ENCODE data around the gene GALNT4.

DNA sequence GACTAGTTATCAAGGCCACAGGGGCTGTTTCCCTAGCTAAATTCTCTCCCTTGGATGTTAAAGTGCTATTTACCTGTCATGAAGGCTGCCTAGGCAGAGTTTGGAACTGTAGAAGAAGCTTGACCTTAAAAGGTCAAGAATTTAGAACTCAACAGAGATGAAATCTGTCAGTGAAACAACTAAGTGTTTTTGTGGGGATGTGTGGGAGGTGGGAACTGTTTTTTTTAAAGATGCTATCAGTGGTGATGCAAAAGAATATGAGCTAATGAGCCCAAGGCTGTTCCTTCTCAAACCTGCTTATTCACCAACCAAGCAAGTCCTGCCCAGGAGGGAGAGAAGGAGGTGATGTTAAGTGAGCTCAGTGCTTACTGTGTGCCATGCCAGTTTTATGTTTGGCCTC, 42.0 kb upstream of the GALNT4 start:
- TF ChIP-seq, protein P1, sequence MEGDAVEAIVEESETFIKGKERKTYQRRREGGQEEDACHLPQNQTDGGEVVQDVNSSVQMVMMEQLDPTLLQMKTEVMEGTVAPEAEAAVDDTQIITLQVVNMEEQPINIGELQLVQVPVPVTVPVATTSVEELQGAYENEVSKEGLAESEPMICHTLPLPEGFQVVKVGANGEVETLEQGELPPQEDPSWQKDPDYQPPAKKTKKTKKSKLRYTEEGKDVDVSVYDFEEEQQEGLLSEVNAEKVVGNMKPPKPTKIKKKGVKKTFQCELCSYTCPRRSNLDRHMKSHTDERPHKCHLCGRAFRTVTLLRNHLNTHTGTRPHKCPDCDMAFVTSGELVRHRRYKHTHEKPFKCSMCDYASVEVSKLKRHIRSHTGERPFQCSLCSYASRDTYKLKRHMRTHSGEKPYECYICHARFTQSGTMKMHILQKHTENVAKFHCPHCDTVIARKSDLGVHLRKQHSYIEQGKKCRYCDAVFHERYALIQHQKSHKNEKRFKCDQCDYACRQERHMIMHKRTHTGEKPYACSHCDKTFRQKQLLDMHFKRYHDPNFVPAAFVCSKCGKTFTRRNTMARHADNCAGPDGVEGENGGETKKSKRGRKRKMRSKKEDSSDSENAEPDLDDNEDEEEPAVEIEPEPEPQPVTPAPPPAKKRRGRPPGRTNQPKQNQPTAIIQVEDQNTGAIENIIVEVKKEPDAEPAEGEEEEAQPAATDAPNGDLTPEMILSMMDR (IDR thresholded peaks at IDR 0.05): no peak
- TF ChIP-seq POLR2AphosphoS5 (IDR thresholded peaks at IDR 0.05): no peak
